ENCODE data around the gene WDR27. TPM values are rescaled to one million over a fixed set of nuclear protein-coding genes. Genes with fewer than 3 reads are reported as not detected.

WDR27 gene
- total RNA-seq, 1 donor from 2014 or later: 24.0 TPM

DNA sequence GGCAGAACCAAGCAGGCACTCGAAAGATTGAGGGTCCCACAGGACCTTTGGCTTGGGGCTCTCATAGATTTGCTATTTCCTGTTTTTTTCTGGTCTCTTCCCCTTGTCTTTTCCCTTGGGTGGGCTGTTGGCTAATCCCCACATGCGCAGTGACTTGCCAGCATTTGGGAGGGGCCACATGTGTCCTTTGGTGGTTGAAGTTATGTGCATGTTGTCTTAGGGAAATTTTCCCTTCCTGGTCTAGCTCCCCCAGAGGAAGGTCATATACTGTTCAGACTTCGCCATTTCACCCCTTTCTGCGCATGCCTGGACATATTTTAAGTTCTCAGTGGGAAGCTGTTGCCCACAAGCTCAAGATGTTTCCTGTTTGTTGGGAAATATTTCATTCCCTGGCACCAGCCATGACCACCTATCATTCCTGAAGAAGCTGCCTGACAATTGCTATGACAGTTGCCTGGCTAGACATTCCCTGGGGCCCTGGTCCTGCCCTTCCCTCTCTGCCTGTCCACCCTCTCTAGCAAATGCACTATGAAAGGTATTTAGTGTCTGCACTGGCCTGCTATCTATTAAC, 292.0 kb downstream of the WDR27 start:
- no peak for DNase-seq (ENCODE audit: low read depth, low spot score)

- no peak for DNase-seq (ENCODE audit: low read depth, low spot score)
These were observed 294.5 kb downstream of the WDR27 start for GRCh38 chr6:169407325-169407724.

Other genes with a start within 250 kb of the WDR27 start
- 24.3 and 26.6 TPM in 2 replicates for gene C6orf120, start 97 bp upstream of the WDR27 start, total RNA-seq
- gene PHF10, start 22.5 kb upstream of the WDR27 start, total RNA-seq: 40.4 and 42.3 TPM in 2 replicates
- 0.73 and 0.85 TPM in 2 replicates for gene DYNLT2, start 49.5 kb upstream of the WDR27 start, total RNA-seq
- gene ERMARD, start 49.6 kb upstream of the WDR27 start, total RNA-seq: 17.3 and 17.7 TPM in 2 replicates

Measured in pulmonary artery endothelial cell (primary cell).